ENCODE results near the gene HHLA2. TPM values are rescaled to one million over a fixed set of nuclear protein-coding genes. Genes with fewer than 3 reads are reported as not detected.
"Not testable (repeated sequence)": the region's sequence is repeated elsewhere in the genome, so short reads cannot be mapped to it uniquely, and the experiment has no call there.

Gene HHLA2
- polyA plus RNA-seq, 1 donor from 2014 or later, result not detected

DNA sequence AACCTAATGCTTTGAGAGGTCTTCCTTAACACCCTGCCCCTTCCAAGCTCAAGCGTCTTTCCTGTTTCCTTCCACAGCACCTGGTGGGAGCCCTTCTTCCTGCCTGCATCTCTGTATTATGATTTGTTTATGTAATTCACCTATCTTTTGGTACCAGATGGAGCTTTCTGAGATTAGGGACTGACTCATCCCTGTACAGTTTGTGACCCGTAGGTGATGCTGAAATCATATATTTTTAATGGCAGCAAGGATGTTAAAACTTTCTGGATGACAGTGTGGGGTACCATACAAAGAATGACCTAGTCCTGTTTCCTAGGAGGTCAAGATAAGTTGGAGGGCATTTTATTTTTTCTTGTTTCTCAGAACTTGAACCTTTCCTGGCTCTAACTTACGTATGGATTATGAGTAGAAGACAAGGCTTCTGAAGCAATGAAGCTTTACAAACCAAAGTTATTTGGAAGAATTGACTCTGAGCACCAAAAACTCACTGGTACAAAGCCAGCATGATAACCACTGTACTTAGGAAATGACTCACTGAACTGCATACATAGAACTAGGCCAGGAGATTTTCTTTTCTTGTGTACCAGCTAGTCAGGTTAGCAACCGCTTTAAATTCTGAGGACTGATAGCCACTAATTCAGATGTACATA is 46.6 kb downstream of the HHLA2 start:
- no peaks in the 10 kb centered on the region for H3K27me3 Mint-ChIP-seq
- H3K27ac Mint-ChIP-seq, result no peak overlapping the region
- H3K9me3 Mint-ChIP-seq, result peaks cover 0 to under 1% (median 0%) of the 10 kb centered on the region in 3 donors
- H3K36me3 Mint-ChIP-seq, result peaks cover 1% of the 10 kb centered on the region
- H3K4me3 Mint-ChIP-seq, result no peak overlapping the region
- peaks cover 5 to 14% (median 13%) of the 10 kb centered on the region in 3 donors for H3K4me1 Mint-ChIP-seq

DNA sequence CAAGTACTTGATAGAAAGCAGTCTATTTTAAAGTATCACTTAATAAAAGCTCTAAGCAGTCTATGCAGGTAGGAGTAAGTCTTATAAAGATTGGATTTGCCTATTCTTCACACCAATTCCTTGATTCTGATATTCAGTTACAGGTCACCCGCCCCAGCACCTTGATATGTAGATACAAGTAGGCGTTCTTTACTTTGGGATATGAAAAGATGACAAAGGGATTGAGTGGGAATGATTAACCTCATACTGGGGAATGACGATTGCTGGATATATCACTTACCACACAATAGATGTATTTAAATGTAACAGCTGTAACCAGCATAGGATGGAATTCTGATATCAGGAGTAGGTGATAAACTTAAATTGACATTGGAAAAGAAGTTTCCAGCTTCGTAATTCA is 47.1 kb downstream of the HHLA2 start:
- H3K27me3 Mint-ChIP-seq, result no peaks in the 10 kb centered on the region
- H3K4me3 Mint-ChIP-seq, result no peak overlapping the region
- peaks cover 1% of the 10 kb centered on the region for H3K36me3 Mint-ChIP-seq
- no peak overlapping the region for H3K27ac Mint-ChIP-seq
- peaks cover 0 to 1% (median 0%) of the 10 kb centered on the region in 3 donors for H3K9me3 Mint-ChIP-seq
- H3K4me1 Mint-ChIP-seq, result peaks cover 5 to 14% (median 13%) of the 10 kb centered on the region in 3 donors

DNA sequence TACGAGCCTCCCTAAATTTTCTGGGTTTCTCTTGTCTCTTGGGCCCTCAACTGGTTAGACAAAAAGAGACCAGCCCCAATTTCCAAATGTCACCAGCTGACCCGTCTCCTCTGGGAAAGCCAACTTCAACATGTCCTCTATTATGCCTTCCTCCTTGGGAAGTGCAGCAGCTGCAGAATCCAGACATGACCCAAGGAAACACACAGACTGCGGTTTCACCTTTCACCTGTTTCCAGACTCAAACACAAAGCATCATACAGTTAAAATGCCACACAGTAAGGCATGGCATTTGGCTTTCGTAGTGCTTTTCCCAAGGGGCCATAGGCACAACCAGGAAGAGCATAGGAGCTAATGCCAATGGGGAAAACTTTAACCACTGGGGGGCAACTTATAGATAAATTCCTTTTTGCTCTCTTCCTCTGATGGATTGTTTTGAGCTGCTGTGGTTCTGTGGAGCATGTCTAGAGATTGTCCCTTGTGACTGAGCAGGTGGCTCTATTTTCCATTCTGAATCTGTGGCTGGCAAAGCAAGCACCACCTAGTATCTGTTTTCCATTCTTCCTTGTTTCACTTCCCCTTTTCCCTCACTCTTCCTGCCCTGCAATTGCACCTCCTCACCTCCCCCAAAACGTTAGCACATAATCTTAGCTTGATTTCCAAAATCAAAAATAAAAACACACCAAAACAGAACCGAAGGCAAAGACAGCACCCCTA is 49.3 kb downstream of the HHLA2 start:
- Mint-ChIP-seq H3K4me3 (peak overlapping the region in 2 of 4 donors; percentile 69 to 77), H3K9me3 (peaks cover 0 to 3% (median 0%) of the 10 kb centered on the region in 3 donors), H3K27me3 (no peaks in the 10 kb centered on the region), H3K27ac (peak overlapping the region in 1 of 3 donors; percentile 4), H3K4me1 (peaks cover 5 to 11% (median 9%) of the 10 kb centered on the region in 3 donors), H3K36me3 (peaks cover 4% of the 10 kb centered on the region)

DNA sequence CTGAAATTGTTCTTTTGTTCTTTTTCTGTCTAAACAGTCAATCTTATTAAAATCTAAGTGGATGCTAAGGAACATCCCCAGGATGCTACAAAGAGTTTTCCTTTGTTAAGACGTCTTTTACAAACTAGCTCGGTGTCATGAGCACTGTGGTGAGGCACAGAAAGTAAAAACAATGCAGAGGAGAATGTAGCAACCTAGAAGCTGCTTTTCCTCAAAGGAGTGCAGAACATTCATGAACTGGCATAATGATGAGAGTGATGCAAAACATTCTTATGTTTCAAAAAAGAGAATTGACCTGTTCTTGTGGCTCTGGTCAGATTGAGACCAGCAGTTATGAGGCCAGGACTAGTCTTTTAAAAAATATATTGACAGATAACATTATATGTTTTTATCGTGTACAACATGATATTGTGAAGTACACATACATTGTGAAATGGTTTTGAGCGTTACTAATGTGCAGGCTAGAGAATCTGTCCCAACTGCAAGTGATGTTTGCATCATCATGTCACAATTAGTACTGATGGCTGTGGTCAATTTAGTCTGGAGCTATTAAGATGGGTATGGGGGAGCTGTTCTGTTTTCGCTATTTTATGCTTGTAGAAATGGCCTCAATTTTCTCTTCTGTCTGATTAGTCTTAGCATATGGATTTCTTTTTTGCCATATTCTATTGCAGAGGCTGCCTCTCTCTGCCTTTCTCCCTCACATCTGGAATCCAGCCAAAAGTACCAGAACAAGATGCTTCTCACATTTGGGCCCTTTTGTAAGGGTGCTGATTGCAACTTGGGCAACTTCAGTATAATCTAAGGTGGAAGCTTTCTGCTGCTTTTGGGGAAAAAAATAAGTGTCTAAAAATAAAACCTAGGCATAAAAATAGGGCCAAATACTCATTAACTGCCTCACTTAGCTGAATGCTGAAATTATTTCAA is 50.2 kb downstream of the HHLA2 start:
- no peaks in the 10 kb centered on the region for H3K27me3 Mint-ChIP-seq
- H3K36me3 Mint-ChIP-seq, result peaks cover 4% of the 10 kb centered on the region
- peaks cover 5 to 11% (median 9%) of the 10 kb centered on the region in 3 donors for H3K4me1 Mint-ChIP-seq
- H3K27ac Mint-ChIP-seq, result no peak overlapping the region
- peak overlapping the region in 2 of 4 donors; percentile 69 to 77 for H3K4me3 Mint-ChIP-seq
- peaks cover 0 to 3% (median 0%) of the 10 kb centered on the region in 3 donors for H3K9me3 Mint-ChIP-seq

DNA sequence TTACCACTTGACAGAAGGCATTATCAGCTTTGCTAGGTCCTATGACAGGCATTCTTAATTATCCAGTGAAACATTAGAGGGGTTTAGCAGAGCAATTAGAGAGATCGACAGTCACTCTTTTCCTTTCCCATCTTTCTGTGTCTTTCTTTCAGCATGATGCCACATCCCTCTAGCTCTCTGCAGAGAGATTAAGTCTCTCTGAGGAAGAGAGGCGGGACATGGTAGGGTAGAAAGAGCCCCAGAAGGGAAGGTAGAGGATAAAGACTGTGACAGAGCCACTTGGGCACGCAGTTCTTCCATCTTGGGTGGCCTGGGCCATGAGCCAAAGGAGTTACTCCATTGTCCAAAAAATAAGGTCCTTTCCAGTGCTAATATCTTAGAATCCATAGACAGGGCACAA is 55.8 kb downstream of the HHLA2 start:
- Mint-ChIP-seq H3K9me3 (peaks cover 0 to 3% (median 0%) of the 10 kb centered on the region in 3 donors), H3K27me3 (no peaks in the 10 kb centered on the region), H3K27ac (no peak overlapping the region), H3K36me3 (peaks cover 3% of the 10 kb centered on the region), H3K4me3 (no peak overlapping the region), H3K4me1 (no peaks in the 10 kb centered on the region)

DNA sequence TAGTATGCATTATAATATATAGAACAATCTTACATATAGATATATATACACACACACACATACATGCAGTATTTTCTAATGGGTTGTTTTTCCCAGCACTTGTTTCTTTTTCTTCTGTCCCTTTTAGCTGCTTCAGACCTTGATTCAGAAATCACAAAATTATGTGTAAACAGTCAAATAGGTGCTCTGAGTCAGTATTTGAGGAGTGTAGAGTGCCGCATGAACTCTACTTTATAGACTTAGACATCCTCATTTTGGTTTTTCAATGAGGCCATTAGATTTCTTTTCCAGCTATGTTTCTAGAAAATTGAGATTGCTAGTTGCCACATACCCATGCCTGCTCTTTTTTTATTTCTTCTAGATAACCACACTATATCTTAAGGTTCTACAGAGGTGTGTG is 58.2 kb downstream of the HHLA2 start:
- H3K4me3 Mint-ChIP-seq, result no peak overlapping the region
- no peaks in the 10 kb centered on the region for H3K4me1 Mint-ChIP-seq
- no peak overlapping the region for H3K27ac Mint-ChIP-seq
- H3K9me3 Mint-ChIP-seq, result peaks cover 0 to 2% (median 0%) of the 10 kb centered on the region in 3 donors
- H3K27me3 Mint-ChIP-seq, result no peaks in the 10 kb centered on the region
- no peaks in the 10 kb centered on the region for H3K36me3 Mint-ChIP-seq

DNA sequence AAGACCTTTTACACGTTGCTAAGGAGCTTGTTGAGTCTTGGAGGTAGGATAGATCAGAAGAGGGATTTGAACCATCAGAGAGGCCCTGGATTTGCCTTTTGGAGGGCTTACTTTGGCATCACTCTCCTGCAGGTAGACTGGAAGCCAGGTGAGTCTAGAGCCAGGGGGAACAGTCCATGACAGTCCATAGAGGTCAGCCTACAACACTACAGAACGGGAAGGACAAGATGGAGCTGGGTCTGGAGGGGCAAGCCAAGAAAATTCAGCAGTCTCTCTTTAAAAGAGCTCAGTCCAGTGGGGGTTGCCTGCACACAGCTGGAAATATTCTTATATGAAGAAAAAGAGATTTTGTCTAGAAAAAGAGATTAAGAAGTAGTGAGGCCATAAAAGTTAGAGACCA is 60.7 kb downstream of the HHLA2 start:
- Mint-ChIP-seq H3K4me1 (peaks cover 0 to 3% (median 1%) of the 10 kb centered on the region in 3 donors), H3K9me3 (no peaks in the 10 kb centered on the region), H3K27me3 (no peaks in the 10 kb centered on the region), H3K27ac (no peak overlapping the region), H3K4me3 (no peak overlapping the region), H3K36me3 (no peaks in the 10 kb centered on the region)

DNA sequence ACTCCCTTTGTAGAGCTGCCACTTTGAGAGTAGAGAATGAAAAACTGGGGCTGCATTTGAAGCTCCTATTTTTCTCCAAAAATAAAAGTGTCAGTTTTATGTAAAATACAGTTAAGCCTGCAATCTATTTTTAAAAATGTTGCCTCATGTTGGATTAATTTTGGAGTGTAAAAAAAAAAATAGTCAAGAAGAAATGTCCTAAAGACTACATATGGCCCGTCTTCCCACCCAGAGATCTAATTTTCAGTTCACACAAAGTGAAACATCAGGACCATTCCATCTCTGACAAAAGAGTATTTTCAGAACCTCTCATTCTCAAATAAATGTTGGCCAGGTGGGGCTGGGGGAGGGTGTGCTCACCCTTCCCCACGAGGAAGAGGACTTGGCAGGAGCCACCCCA is 62.7 kb downstream of the HHLA2 start:
- Mint-ChIP-seq H3K9me3 (peaks cover 0 to 2% (median 0%) of the 10 kb centered on the region in 3 donors), H3K4me1 (peaks cover 1 to 4% (median 2%) of the 10 kb centered on the region in 3 donors), H3K27me3 (no peaks in the 10 kb centered on the region), H3K4me3 (no peak overlapping the region), H3K36me3 (no peaks in the 10 kb centered on the region), H3K27ac (no peak overlapping the region)

DNA sequence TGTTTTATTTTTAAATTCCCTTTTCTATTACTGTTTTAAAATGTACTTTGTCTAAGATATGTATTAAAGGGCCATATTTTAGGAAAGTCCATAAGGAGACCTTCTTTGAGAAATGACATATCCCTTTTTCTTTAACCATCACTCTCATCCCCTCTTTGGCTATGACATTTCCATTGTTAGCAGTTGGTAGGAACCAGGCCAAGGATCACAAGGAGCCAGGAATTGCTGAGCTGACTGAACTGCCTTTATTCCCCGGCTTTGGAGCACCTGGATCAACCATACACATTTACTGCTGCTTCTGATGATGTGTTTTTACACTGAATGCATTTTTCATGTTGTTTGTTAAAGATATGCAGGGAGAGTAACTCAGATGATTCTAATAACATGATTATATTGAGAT is 79.7 kb downstream of the HHLA2 start:
- peaks cover 0 to 1% (median 0%) of the 10 kb centered on the region in 3 donors for H3K9me3 Mint-ChIP-seq
- no peaks in the 10 kb centered on the region for H3K36me3 Mint-ChIP-seq

DNA sequence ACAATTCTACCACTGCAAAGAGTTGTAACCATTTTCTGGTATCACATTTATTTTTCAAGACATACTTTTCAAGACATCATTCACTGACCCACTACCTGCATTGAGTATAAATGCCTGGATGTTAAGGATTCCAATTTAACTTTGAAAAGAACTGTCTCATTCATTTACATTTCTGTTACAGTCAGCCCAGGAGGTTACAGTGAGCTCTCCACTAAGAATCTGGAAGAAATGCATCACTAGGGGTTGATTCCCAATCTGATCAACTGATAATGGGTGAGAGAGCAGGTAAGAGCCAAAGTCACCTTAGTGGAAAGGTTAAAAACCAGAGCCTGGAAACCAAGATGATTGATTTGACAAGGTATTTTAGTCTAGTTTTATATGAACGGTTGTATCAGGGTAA is 81.0 kb downstream of the HHLA2 start:
- Mint-ChIP-seq H3K4me3 (no peak overlapping the region), H3K36me3 (no peaks in the 10 kb centered on the region), H3K27ac (no peak overlapping the region), H3K4me1 (no peaks in the 10 kb centered on the region), H3K27me3 (no peaks in the 10 kb centered on the region), H3K9me3 (peaks cover 0 to 1% (median 0%) of the 10 kb centered on the region in 3 donors)

More for the DNA sequence above, 79.7 kb downstream of the HHLA2 start:
- H3K27me3 Mint-ChIP-seq, result no peaks in the 10 kb centered on the region
- no peaks in the 10 kb centered on the region for H3K4me1 Mint-ChIP-seq
- H3K27ac Mint-ChIP-seq, result no peak overlapping the region
- H3K4me3 Mint-ChIP-seq, result no peak overlapping the region

DNA sequence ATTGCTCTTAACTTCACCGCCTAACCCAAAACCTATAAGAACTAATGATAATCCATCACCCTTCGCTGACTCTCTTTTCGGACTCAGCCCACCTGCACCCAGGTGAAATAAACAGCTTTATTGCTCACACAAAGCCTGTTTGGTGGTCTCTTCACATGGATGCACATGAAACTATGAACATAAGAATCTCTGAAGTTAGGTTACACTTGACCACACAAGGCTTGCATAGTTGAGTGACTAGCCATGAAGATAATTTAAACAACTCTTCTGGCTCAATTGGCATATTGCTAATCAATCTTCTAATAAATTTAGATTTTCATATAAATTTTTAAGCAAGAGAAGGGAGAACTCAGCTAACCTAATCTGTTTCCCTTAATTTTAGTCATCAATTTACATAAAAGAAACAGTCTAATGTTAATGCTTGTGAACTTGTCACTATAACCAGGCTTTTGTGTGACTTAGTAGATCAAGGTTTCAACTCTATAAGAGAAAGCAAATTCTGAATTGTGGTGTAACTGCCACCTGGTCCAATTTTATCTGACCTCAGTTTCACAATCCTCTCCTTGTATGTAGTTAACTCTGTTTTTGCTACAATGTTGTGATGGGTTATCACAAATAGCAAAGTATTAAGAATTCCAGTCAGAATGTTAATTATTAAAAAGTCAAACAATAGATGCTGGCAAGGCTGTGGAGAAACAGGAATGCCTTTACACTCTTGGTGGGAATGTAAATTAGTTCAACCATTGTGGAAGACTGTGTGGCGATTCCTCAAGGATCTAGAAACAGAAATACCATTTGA is 82.0 kb downstream of the HHLA2 start:
- no peaks in the 10 kb centered on the region for H3K27me3 Mint-ChIP-seq

DNA sequence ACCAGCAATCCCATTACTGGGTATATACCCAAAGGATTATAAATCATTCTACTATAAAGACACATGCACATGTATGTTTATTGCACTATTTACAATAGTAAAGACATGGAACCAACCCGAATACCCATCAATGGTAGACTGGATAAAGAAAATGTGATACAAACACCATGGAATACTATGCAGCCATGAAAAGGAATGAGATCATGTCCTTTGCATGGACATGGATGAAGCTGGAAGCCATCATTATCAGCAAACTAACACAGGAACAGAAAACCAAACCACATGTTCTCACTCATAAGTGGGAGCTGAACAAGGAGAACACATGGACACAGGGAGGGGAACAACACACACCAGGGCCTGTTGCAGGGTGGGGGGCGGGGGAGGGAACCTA is 82.6 kb downstream of the HHLA2 start:
- not testable (repeated sequence) for H3K27me3 Mint-ChIP-seq, H3K4me3 Mint-ChIP-seq, H3K9me3 Mint-ChIP-seq, H3K27ac Mint-ChIP-seq, H3K36me3 Mint-ChIP-seq, H3K4me1 Mint-ChIP-seq

More for the DNA sequence above, 82.0 kb downstream of the HHLA2 start:
- Mint-ChIP-seq H3K27ac (no peak overlapping the region), H3K36me3 (no peaks in the 10 kb centered on the region), H3K4me1 (no peaks in the 10 kb centered on the region), H3K4me3 (no peak overlapping the region), H3K9me3 (peaks cover 0 to 1% (median 0%) of the 10 kb centered on the region in 3 donors)

DNA sequence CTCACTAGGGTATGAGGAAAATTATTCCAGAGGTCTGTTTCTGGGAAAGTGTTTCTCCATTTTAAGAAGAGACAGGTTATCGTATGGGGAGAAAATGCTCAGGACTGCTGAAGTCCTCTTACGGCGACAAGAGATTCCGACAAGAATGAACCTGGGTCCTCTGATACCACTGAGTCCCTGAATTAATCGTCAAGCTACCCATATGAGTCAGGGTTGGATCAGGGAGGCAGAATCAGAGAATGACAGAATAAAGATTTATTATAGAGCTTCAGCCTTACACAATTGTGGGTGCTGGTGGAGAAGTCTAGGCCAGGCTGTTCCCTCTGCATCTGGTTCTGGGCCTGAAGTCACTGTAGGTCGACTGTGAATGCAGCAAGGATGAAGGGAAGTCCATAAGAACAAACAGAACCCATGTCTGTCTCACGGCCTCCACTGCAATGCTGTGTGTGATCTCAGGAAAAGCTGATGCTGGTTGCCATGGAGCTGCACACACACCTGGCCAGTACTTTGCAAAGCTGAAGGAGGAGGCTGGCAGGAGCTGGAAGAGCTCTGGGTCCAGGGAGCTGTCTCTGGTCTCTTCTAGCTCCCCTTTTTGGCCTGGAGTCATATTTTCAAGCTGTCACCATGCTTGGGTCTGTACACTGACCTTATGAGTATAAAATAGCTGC is 83.9 kb downstream of the HHLA2 start:
- Mint-ChIP-seq H3K36me3 (peaks cover 2% of the 10 kb centered on the region), H3K4me1 (no peaks in the 10 kb centered on the region), H3K27ac (no peak overlapping the region), H3K4me3 (no peak overlapping the region), H3K9me3 (peaks cover 0 to 1% (median 0%) of the 10 kb centered on the region in 3 donors), H3K27me3 (no peaks in the 10 kb centered on the region)

Measured in IgD-negative memory B cell (primary cell).